ENCODE measurements around the gene TRIM46.
"Not testable (repeated sequence)": the region's sequence is repeated elsewhere in the genome, so short reads cannot be mapped to it uniquely, and the experiment has no call there.

Gene TRIM46

DNA sequence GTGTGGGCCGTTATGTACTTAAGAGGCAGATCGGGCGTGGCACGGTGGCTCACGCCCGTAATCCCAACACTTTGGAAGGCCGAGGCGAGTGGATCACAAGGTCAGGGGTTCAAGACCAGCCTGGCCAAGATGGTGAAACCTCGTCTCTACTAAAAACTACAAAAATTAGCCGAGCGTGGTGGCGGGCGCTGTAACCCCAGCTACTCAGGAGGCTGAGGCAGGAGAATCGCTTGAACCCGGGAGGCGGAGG, 20.3 kb downstream of the TRIM46 start:
- DNase-seq (ENCODE audit: low spot score in 2 of 2); H3K27me3 Mint-ChIP-seq; ATAC-seq (ENCODE audit: low read depth); H3K9me3 Mint-ChIP-seq; H3K36me3 Mint-ChIP-seq: not testable (repeated sequence)
- Mint-ChIP-seq H3K4me1 (peaks cover 22% of the 10 kb centered on the region), H3K27ac (peak overlapping the region; percentile 92), H3K4me3 (peak overlapping the region; percentile 87)

DNA sequence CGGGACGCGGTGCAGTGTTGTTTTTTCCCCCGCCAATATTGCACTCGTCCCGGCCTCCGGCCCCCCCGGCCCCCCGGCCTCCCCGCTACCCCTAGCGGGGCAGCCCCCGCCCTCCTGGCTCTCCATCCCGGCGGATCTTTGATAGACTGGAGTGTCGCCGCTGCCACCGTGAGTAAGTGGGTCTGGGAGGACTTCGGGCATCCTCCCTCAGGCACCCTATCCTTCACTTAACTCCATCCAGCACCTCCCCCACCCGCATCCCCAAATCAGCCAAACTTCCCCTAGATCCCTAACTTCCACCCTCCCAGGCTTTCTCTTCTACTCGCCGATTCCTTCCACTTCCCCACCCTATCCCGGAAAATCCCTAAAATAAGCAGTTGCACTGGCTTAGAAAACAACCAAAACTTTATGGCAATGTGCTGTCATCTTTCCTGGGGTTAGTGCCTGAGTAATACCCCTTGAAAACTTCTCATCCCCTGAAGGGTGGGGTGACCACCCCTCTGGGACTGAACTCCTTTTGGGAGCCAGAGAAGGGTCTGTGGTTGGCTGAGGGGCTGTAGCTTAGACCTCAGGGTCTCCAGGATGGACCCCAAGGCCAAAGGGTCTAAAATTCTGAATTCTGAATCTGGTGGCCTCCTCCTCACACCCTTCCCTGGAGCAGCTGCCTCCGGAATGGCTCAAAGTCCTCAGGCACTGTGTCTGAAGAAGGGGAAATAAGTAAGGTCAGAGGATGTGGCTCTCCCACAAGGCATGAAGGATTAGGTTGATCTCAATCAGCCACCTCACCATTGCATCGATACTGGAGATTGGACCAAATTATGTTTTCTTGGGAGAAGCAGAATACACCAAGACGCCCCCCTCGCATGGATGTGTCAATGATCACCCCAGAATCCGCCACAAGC, 21.8 kb downstream of the TRIM46 start:
- DNase-seq (ENCODE audit: low spot score in 2 of 2): no peak
- Mint-ChIP-seq H3K4me3 (peak overlapping the region; percentile 69), H3K4me1 (peaks cover 22% of the 10 kb centered on the region), H3K27me3 (no peaks in the 10 kb centered on the region), H3K27ac (peak overlapping the region; percentile 92), H3K36me3 (no peaks in the 10 kb centered on the region), H3K9me3 (no peaks in the 10 kb centered on the region)
- ATAC-seq (ENCODE audit: low read depth): no peak

DNA sequence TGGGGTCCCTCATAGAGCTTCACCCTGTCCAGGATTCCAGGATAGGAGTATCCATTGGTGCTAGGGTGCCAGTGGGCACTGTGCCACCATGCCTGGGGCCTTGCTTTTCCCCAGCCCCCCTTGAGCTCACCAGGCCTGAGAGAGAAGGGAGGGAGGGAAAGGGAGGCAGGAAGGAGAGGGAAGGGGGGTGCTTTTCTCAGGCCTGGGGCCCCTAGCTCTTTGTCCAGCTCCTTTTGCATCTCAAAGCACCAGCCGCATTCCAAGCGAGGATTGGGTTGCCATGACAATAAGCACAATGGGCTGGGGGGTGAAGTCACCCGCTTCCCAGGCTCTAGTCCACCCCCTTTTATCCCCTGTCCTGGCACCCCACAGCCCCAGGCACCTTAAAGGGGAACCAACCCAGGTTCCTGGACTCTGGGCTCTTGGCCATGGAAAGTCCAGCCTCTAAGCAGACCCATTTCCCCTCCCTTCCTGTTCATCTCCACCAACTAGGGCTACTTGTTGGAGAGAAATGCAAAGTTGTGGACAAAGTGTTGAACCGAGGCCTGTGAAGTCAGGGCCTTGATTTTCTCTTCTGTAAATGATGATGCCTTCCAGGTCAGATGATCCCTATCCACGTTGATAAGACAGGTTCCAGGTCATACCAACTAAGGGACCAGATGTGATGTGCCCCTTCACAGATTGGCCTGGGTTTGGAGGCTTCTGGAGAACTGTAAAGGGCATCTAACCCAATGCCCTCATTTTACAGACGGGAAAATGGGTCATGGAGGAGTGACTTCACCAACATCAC, 22.6 kb downstream of the TRIM46 start:
- peaks cover 22% of the 10 kb centered on the region for H3K4me1 Mint-ChIP-seq
- no peaks in the 10 kb centered on the region for H3K9me3 Mint-ChIP-seq
- H3K27ac Mint-ChIP-seq: no peak overlapping the region
- no peaks in the 10 kb centered on the region for H3K36me3 Mint-ChIP-seq
- H3K4me3 Mint-ChIP-seq: no peak overlapping the region
- ATAC-seq (ENCODE audit: low read depth): no peak
- DNase-seq (ENCODE audit: low spot score in 2 of 2): no peak
- H3K27me3 Mint-ChIP-seq: no peaks in the 10 kb centered on the region

DNA sequence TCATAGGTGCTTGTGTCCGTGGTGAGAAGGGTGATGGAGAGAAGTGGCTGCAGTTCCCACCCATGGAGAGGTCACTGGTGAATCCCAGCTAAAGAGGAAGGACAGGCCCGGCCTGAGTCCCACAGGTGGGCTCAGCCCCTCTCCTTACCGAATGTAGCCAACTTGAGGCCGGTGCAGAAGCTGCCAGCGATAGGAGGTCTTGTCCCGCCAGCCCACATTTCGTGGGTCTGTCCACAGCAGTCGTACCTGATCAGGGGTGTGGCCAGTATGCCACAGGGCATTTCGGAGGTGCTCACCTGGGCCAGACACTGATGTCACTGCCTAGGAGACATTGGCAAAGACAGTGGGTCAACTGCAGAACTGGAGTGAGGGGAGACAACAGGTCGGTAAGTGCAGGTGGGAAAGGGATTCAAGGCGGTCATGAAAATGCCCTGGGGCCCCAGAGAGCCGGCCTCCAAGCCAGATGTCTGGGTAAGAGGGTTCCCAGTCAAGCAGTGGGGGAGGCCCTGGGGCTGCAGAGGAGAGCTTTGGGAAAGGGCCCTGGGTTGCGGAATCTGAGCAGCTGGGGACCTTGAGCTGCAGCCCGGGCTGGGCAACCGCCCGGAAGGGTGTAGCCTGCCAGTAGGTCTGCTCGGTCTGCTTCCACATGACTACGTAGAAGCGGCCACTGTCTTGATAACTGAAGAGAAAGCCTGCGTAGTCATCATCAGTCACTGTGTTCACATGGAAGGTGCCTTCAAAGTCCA, 23.4 kb downstream of the TRIM46 start:
- Mint-ChIP-seq H3K27me3 (no peaks in the 10 kb centered on the region), H3K27ac (no peak overlapping the region), H3K36me3 (no peaks in the 10 kb centered on the region), H3K4me3 (no peak overlapping the region), H3K9me3 (no peaks in the 10 kb centered on the region), H3K4me1 (peaks cover 22% of the 10 kb centered on the region)
- no peak for DNase-seq (ENCODE audit: low spot score in 2 of 2)
- ATAC-seq (ENCODE audit: low read depth): no peak

DNA sequence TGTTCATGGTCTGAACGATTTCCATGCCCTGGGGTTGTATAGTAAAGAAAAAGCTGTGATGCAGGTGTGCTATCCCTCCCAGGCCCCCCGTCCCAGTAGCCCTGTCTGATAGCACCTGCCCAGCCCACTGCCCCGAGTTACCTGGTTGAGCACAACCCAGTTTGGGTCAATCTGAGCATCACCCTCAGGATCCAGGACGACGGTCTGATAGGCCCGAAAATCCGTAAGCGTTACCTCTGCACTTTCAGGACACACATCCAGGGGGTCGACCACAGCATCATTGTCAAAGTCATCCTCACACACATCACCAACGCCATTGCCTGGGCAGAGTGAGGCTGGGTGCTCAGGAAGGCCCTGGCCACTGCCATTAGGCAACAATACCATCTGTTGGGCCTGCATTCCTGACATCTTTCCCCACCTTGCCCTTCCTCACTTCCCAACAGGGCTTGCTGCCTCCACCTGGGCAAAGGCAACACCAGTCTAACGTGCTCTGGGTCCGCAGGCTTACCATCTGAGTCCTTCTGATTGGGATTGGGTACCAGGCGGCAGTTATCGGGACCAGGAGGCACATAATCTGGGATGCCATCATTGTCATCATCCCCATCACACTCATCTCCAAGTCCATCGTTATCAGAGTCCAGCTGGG, 24.4 kb downstream of the TRIM46 start:
- Mint-ChIP-seq H3K4me1 (peaks cover 19% of the 10 kb centered on the region), H3K36me3 (no peaks in the 10 kb centered on the region), H3K27me3 (no peaks in the 10 kb centered on the region), H3K9me3 (no peaks in the 10 kb centered on the region), H3K4me3 (no peak overlapping the region), H3K27ac (no peak overlapping the region)
- no peak for ATAC-seq (ENCODE audit: low read depth)
- no peak for DNase-seq (ENCODE audit: low spot score in 2 of 2)

DNA sequence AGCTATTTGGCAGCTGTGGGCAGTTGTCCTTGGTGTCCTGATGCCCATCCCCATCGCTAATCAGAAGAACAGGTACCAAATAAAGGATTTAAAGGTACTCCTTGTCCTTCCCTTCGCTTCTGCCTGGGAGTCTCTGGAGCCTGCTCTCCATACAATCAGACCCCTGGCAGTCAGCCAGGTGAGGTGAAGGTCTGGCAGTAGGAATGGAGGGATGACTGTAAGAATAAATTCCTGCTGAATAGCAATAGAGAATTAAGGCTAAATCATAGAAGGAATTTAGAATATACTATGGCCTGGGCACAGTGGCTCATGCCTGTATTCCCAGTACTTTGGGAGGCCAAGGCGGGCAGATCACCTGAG, 24.9 kb downstream of the TRIM46 start:
- no peak overlapping the region for H3K27ac Mint-ChIP-seq
- no peak for ATAC-seq (ENCODE audit: low read depth)
- H3K9me3 Mint-ChIP-seq: no peaks in the 10 kb centered on the region
- H3K36me3 Mint-ChIP-seq: no peaks in the 10 kb centered on the region
- peaks cover 14% of the 10 kb centered on the region for H3K4me1 Mint-ChIP-seq
- DNase-seq (ENCODE audit: low spot score in 2 of 2): no peak
- no peaks in the 10 kb centered on the region for H3K27me3 Mint-ChIP-seq
- no peak overlapping the region for H3K4me3 Mint-ChIP-seq

DNA sequence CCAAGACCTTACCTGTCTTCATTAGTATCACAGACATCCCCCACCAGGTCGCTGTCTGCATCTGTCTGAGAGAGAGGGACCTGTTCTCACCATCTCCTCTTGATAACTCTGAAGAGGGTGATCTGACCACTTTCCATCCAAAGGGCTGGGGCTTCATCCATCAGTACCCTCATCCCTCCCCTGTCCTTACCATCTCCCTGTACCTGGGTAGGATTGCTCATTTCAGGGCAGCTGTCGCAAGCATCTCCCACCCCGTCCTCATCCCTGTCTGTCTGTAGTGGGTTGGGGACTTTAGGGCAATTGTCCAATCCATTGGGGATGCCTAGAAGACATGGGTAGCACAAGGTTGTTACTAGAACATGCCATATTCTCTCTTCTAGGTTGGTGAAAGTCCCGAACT, 26.1 kb downstream of the TRIM46 start:
- H3K36me3 Mint-ChIP-seq: no peaks in the 10 kb centered on the region
- peaks cover 3% of the 10 kb centered on the region for H3K4me1 Mint-ChIP-seq
- no peak overlapping the region for H3K27ac Mint-ChIP-seq
- no peak overlapping the region for H3K4me3 Mint-ChIP-seq
- no peak for DNase-seq (ENCODE audit: low spot score in 2 of 2)
- no peak for ATAC-seq (ENCODE audit: low read depth)
- H3K27me3 Mint-ChIP-seq: no peaks in the 10 kb centered on the region
- H3K9me3 Mint-ChIP-seq: no peaks in the 10 kb centered on the region

DNA sequence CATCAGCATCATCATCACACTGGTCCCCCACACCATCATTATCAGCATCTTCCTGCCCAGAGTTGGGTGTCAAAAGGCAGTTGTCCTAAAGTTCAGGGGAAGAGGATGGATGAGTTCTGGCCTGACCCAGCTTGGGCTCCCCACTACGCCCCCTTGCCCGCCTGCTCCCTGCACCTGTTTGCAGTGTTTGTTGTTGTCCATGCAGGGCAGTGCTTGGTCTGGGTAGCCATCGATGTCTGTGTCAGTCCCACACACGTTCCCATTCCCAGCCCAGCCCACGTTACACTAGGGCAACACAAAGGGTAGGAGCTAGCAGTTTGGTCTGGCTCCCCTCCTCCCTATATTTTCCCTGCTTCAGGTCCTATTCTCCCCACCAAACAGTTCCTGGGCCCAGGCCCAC, 27.3 kb downstream of the TRIM46 start:
- DNase-seq (ENCODE audit: low spot score in 2 of 2) (no peak), ATAC-seq (ENCODE audit: low read depth) (no peak)
- no peaks in the 10 kb centered on the region for H3K9me3 Mint-ChIP-seq
- H3K4me1 Mint-ChIP-seq: no peaks in the 10 kb centered on the region
- H3K4me3 Mint-ChIP-seq: no peak overlapping the region
- no peaks in the 10 kb centered on the region for H3K27me3 Mint-ChIP-seq
- H3K36me3 Mint-ChIP-seq: no peaks in the 10 kb centered on the region
- no peak overlapping the region for H3K27ac Mint-ChIP-seq

DNA sequence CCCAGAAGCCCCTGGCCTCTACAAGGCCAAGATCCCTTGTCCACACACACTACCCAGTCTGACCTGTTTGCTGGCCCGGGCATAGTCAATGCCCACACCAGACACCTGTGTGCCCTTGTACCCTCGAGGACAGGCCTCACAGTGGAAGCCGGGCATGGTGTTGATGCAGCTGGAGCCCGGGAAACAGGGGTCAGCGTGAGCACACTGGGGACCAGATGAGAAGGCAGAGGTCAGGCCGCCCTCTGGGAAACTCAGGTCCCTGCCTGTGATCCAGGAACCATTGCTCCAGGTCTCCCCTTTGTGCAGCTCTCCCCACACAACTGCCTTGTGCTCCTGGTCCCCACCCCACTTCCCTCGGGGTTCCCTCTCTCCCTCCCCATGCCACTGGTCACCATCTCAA, 28.5 kb downstream of the TRIM46 start:
- Mint-ChIP-seq H3K4me1 (peaks cover 6% of the 10 kb centered on the region), H3K4me3 (no peak overlapping the region), H3K9me3 (no peaks in the 10 kb centered on the region), H3K36me3 (no peaks in the 10 kb centered on the region), H3K27me3 (no peaks in the 10 kb centered on the region), H3K27ac (no peak overlapping the region)
- no peak for ATAC-seq (ENCODE audit: low read depth)
- DNase-seq (ENCODE audit: low spot score in 2 of 2): no peak

DNA sequence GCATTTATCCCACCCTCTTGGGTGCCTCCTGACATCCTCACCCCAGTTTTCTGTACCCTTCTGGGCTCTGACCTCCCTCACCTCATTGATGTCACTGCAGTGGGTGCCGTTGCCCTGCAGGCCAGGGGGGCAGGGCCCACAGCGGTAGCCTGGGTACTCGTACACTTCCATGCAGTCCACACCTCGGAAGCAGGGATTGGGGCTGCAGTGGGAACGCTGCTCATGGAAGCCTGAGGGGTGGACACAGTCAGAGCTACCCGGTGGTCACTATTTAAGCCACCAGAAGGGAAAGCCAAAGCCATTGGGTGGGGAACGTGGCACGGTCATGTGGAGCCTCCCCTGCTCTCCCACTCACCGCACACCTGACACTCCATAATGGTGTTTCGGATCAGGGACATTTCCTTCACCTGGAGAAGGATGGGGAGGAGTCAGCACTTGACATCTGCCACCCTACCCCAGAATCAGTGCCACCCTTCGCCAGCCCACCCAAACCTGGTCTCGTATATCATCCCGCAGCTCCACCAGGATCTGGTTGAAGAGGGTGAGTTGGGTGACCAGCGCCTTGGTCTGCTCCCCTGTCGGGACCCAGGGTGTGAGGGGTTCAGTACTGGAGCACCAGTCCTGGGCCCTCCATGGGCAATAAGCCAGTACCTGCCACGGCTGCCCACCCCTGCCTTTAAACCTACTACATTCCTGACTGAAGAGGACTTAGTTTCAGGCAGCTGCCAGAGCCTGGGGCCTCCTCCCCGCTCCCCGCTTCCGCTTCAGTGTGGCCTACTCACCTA, 29.3 kb downstream of the TRIM46 start:
- no peaks in the 10 kb centered on the region for H3K9me3 Mint-ChIP-seq
- peaks cover 12% of the 10 kb centered on the region for H3K4me1 Mint-ChIP-seq
- no peaks in the 10 kb centered on the region for H3K36me3 Mint-ChIP-seq
- H3K27ac Mint-ChIP-seq: no peak overlapping the region
- no peaks in the 10 kb centered on the region for H3K27me3 Mint-ChIP-seq
- DNase-seq (ENCODE audit: low spot score in 2 of 2): no peak
- no peak overlapping the region for H3K4me3 Mint-ChIP-seq
- no peak for ATAC-seq (ENCODE audit: low read depth)

DNA sequence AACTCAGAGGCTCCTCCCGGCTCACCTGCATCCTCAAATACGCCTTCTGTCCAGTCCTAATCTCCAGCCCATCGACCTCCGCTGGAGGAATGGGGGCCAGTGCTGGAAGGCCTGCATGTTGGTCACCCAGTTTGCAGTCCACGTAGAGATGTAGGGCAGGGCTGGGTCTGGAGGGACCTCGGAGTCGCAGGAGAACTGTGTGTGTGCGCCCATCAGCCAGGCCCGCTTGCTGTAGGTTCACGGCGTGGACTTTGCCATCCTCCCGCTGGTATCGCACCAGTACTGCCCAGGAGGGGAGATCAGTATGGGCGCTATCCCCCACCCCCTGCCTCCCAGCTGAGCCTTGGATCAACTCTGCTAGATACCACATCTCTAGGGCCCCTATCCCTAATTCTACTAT, 31.4 kb downstream of the TRIM46 start:
- H3K9me3 Mint-ChIP-seq: no peaks in the 10 kb centered on the region
- no peak overlapping the region for H3K27ac Mint-ChIP-seq
- no peaks in the 10 kb centered on the region for H3K27me3 Mint-ChIP-seq
- ATAC-seq (ENCODE audit: low read depth) (no peak), DNase-seq (ENCODE audit: low spot score in 2 of 2) (no peak)
- H3K4me3 Mint-ChIP-seq: no peak overlapping the region
- H3K4me1 Mint-ChIP-seq: peaks cover 21% of the 10 kb centered on the region
- H3K36me3 Mint-ChIP-seq: no peaks in the 10 kb centered on the region

DNA sequence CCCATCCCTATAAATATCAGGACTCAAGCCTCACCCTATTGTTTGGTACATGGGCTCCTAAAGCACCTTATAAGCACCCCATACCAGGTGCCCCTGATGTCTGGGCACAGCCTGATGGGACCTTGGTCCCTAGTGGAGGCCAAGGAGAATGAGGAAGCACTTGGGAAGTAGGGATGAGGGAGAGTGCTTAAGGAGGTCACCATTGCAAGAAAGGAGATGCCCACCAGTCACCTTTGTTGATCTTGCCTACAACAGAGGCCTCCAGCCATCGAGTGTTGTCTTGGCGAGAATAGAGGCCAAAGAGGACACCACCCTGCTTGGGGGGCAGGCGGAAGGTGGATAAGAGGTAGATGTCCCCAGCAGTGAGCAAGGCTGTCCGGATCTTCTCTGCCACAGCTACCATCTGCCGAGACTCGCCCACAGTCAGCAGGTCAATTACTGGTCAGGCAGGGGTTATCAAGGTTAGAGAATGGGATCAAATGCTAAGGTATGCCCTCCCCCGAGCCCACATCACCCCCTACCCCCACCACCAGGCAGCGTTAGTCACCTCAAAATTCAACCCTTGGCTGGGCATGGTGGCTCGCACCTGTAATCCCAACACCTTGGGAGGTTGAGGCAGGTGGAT, 32.4 kb downstream of the TRIM46 start:
- DNase-seq (ENCODE audit: low spot score in 2 of 2) (no peak), ATAC-seq (ENCODE audit: low read depth) (no peak)
- H3K9me3 Mint-ChIP-seq: no peaks in the 10 kb centered on the region
- H3K36me3 Mint-ChIP-seq: peaks cover 3% of the 10 kb centered on the region
- no peaks in the 10 kb centered on the region for H3K27me3 Mint-ChIP-seq
- H3K4me1 Mint-ChIP-seq: peaks cover 24% of the 10 kb centered on the region
- no peak overlapping the region for H3K27ac Mint-ChIP-seq
- H3K4me3 Mint-ChIP-seq: no peak overlapping the region
